Fibroblast of mammary gland (primary cell): ENCODE measurements around the gene UTP14C.
"Not testable (repeated sequence)": the region's sequence is repeated elsewhere in the genome, so short reads cannot be mapped to it uniquely, and the experiment has no call there.

Experiments used
- DNase-seq: peaks from one replicate; pipeline ENCODE4 v3.0.0-alpha.2; 2010; ENCODE audit warnings: low read depth
- H3K4me3 ChIP-seq: 2 replicates; pipeline ENCODE4 v1.5.1; 2011; ENCODE audit warnings: low read depth, mild to moderate bottlenecking, low read length, moderate library complexity; ENCODE audit not compliant: control insufficient read depth
- TF ChIP-seq, protein P1 (sequence below): conservative IDR thresholded peaks from 2 replicates; pipeline ENCODE4 v1.5.1; 2011; ENCODE audit warnings: low read depth, low read length, inconsistent platforms; ENCODE audit not compliant: control insufficient read depth, insufficient read depth

Gene UTP14C

DNA sequence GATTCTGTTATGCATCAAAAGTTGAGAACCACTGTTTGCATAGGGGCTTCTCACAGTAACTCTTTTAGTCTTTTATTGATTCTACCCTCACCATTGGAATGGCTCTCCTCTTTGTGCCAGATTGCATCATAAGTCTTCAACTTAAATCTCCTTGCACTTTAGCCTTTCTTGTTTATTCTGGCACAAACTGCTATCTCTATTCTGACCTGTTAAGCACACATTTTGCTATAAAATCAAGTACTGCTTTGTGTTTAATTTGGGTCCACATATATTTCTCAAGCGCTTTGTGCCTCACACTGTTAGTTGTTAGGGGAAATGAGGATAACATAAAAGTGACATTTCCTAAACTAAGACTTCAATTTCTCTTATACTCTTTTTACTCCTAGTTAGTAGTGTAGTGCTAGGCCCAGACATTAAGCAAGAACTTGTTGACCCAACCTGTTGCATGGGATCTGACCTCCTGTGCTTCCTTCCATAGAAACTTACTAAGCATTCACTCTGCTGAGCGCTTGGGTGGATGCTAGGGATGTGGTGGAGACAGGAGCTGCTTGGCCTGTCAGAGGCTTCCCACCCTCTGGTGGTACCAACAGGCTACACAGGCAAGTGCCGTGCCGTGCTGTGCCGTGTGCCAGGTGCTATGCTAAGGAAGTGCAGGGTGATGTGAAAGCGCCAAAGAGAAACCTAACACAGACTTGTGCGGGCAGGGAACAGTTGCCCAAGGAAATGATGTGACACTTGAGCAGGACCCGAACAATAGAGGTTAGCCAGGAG lies 1.2 kb downstream of the UTP14C start:
- H3K4me3 ChIP-seq = no peak overlapping the region
- no peak for DNase-seq
- TF ChIP-seq, protein P1, sequence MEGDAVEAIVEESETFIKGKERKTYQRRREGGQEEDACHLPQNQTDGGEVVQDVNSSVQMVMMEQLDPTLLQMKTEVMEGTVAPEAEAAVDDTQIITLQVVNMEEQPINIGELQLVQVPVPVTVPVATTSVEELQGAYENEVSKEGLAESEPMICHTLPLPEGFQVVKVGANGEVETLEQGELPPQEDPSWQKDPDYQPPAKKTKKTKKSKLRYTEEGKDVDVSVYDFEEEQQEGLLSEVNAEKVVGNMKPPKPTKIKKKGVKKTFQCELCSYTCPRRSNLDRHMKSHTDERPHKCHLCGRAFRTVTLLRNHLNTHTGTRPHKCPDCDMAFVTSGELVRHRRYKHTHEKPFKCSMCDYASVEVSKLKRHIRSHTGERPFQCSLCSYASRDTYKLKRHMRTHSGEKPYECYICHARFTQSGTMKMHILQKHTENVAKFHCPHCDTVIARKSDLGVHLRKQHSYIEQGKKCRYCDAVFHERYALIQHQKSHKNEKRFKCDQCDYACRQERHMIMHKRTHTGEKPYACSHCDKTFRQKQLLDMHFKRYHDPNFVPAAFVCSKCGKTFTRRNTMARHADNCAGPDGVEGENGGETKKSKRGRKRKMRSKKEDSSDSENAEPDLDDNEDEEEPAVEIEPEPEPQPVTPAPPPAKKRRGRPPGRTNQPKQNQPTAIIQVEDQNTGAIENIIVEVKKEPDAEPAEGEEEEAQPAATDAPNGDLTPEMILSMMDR = no peak

DNA sequence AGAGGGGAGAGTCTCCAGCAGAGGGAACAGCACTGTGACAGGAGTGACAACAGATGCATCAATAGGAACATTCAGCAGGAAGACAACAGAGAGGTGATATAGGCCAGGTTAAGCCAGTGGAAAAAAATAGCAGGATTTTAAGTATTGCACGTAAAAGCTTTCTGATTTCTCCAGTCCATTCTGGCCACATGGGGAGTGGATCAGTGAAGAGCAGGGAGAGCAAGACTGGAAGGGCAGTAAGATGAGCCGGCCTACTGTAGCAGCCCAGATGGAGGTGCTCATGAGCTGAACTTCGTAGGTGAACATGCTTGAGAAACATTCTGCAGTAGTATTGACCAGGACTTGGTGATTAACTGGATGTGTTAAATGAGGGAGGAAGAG lies 1.7 kb downstream of the UTP14C start:
- DNase-seq = no peak
- H3K4me3 ChIP-seq = no peak overlapping the region
- TF ChIP-seq, protein P1 = no peak

DNA sequence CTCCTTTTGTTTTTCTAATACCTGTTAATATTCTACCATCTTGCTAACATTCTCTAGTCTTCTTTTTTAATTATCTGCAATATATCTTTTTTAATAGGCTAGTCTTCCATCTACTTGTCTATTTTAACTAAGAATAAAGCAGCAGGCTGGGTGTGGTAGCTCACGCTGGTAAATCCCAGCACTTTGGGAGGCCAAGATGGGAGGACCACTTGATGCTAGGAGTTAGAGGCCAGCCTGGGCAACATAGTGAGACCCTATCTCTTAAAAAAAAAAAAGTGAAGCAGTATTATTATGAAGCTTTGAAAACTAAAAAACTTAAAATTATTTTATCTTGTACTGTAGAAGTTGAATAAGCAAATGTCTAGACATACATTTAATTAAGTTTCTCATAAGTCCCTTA lies 3.3 kb downstream of the UTP14C start:
- DNase-seq = no peak

DNA sequence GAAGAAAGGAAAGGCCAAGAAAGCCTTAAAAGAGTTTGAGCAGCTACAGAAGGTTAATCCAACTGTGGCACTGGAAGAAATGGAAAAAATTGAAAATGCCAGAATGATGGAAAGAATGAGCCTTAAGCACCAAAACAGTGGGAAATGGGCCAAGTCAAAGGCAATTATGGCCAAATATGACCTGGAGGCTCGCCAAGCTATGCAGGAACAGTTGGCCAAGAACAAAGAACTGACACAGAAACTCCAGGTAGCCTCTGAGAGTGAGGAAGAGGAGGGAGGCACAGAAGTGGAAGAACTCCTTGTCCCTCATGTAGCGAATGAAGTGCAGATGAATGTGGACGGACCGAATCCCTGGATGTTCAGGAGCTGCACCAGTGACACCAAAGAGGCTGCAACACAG lies 5.1 kb downstream of the UTP14C start:
- no peak overlapping the region for H3K4me3 ChIP-seq
- TF ChIP-seq, protein P1 = no peak
- DNase-seq = no peak

More for the DNA sequence above, 3.3 kb downstream of the UTP14C start:
- TF ChIP-seq, protein P1 = no peak
- no peak overlapping the region for H3K4me3 ChIP-seq

DNA sequence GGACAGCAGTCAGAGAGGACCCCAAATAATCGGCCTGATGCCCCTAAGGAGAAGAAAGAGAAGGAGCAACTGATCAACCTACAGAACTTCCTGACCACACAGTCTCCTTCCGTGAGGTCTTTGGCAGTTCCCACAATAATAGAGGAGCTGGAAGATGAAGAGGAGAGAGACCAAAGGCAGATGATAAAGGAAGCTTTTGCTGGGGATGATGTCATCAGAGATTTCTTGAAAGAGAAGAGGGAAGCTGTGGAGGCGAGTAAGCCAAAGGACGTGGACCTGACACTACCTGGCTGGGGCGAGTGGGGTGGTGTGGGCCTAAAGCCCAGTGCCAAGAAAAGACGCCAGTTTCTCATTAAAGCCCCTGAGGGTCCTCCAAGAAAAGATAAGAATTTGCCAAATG lies 5.9 kb downstream of the UTP14C start:
- H3K4me3 ChIP-seq, DNase-seq: not testable (repeated sequence)

DNA sequence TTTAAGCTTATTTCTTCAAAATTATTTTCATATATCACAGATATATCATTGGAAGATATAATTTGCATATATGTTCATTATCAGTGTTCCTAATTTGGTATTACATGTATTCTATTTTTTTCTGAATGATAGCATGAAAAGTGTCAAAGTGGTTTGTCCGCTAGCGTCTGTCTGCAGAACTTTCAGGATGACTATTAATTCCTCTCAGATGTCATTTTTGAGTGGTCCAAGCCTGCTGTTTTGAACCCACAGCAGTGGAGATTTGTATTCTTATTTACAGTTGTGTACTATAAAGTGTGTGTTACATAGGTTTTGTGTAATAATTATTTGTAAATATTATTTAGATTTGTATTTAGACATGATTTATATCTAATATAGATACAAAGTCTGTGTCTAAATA lies 8.5 kb downstream of the UTP14C start:
- H3K4me3 ChIP-seq = no peak overlapping the region
- no peak for DNase-seq
- TF ChIP-seq, protein P1 = no peak

DNA sequence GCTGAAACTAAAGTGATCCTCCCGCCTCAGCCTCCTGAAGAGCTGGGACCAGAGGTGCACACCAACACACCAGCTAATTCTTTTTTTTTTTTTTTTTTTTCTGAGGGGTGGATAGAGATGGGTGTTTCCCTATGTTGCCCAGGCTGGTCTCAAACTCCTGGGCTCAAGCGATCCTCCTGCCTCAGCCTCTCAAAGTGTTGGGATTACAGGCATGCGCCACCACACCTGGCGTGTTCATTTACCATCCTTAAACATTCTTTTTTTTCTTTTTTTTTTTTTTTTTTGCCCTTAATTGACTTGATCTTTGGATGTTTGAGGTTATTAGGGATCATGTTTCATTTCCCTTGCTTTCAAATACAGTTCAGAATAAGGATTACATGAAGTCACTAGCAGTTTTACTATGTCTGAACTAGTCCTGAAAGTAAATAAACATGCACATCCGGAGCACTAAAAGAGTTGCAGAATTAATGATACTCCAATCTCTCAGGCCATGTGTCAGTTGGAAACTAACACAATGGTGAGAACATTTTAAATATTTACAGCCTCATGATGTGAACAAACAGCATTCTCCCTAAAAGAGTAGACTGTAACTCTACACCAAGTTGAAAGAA lies 10.2 kb downstream of the UTP14C start:
- no peak for DNase-seq
- TF ChIP-seq, protein P1 = no peak

More for the DNA sequence above, 10.2 kb downstream of the UTP14C start:
- H3K4me3 ChIP-seq = no peak overlapping the region
